HG03066 (cell line): Measurements from ENCODE around the gene PDLIM5.

Source experiments
- ATAC-seq: cut with Tn5 transposase; IDR thresholded peaks from one replicate; pipeline ENCODE4 v1.9.1; 2021; ENCODE audit warnings: low read depth; ENCODE audit not compliant: unreplicated experiment

The PDLIM5 gene

DNA sequence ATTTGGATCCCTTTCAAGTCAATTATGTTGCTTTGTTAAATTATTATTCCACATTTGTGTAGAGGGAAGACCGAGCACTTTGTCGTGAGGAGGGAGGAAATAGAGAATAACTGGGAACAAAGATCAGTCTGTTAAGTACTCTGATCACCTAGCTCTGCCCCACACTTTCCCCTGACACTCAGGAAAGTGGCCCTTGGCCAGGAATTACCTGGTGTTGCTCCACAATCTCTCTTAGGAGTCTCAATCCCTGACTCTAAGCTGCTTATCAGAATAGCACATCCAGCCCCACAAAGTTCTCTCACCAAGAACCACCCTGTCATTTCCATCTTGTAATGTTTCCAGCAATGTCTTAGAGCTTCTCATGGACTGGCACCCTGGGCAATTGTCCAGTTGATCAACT is 222.2 kb downstream of the PDLIM5 start:
- ATAC-seq: no peak

- ATAC-seq: no peak
Observed at GRCh38 chr4:94676970-94677369, 225.2 kb downstream of the PDLIM5 start.

DNA sequence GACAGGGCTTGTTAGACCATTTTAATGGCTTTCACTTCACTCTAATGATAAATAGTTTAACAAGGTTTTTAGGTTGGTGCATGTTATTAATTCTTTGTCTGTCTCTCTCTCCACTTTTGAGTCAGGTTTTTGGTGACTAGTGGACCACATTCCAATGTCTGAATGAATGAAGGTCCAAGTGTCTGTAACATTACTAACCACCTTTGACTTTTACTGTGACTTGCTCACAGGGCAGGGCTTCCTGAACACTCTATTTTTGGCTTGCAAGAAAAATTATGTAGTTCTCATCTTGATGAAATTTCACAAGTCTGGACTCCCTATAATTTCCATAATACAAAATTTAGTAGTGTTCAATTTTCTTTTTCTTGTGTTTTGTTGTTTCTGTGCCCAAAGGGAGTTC is 227.2 kb downstream of the PDLIM5 start:
- no peak for ATAC-seq

- no peak for ATAC-seq
Observed at GRCh38 chr4:94680176-94680862, 228.6 kb downstream of the PDLIM5 start.

DNA sequence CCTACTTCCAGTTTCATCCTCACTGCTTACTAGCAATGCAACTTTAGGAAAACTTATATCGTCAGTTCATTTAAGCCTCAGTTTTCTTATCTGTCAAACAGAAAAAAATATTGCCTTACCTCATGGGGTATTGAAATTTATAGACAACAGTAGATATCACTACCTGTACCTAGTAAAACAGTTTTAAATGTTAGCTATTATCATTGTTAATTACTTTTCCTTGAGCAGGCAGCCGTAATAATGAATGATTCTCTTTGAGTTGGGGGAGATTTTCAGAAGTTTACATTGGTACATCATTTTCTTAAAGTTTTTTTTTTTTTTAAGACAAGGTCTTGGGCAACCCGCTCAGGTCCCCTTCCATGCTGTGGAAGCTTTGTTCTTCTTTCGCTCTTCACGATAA is 234.3 kb downstream of the PDLIM5 start:
- no peak for ATAC-seq

GRCh38 chr4:94689155-94689860 is 237.6 kb downstream of the PDLIM5 start:
- ATAC-seq: no peak

DNA sequence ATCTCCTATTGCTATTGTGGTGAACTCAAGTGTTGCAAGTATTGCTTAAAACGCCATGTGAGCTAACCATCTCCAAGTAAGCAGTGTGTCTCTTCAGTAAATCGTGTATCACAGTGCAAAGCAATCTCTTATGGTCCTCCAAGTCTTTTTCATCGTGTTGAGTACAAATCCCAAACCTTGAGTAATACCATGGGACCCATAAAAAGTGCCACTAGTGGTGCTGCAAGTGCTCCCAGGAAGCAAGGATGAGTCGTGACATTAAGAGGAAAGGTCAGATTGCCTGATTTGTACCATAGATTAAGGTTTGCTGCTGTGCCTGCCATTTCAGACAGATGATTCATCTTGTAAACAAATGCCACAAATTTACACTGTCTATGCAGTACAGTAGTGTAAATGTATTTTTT is 239.1 kb downstream of the PDLIM5 start:
- ATAC-seq: no peak

GRCh38 chr4:94691552-94691951 is 239.8 kb downstream of the PDLIM5 start:
- ATAC-seq: no peak

DNA sequence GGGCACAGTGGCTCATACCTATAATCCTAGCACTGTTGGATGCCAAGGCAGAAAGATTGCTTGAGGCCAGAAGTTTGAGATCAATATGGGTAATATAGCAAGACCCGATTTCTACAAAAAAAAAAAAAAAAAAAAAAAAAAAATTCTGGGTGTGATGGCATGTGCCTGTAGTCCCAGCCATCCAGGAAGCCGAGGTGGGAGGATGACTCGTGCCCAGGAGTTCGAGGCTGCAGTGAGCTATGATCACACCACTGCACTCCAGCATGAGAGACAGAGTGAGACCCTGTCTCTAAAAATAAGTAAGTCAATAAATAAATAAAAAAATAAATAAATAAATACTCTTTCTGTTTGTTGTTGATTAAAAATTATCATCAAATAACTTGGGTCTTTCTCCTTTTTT is 243.6 kb downstream of the PDLIM5 start:
- no peak for ATAC-seq

DNA sequence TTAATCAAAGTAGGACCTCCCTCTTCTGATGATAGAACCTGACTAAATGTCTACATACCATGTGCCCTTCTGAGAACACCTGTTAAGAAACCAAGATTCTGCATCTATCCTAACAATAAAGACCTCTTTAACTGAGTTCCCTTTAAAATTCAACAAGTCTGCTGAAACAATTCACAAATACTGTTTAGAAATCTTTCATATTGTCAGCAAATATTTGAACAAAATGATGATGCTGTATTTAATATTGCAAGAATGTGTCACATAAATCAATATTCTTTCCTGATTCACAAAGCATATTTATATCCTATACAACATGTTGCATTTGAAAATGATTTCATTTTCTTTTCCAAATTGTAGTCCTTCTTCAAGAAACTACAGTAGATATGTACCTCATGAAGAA is 246.4 kb downstream of the PDLIM5 start:
- no peak for ATAC-seq

GRCh38 chr4:94700298-94700697 is 248.6 kb downstream of the PDLIM5 start:
- ATAC-seq: no peak

DNA sequence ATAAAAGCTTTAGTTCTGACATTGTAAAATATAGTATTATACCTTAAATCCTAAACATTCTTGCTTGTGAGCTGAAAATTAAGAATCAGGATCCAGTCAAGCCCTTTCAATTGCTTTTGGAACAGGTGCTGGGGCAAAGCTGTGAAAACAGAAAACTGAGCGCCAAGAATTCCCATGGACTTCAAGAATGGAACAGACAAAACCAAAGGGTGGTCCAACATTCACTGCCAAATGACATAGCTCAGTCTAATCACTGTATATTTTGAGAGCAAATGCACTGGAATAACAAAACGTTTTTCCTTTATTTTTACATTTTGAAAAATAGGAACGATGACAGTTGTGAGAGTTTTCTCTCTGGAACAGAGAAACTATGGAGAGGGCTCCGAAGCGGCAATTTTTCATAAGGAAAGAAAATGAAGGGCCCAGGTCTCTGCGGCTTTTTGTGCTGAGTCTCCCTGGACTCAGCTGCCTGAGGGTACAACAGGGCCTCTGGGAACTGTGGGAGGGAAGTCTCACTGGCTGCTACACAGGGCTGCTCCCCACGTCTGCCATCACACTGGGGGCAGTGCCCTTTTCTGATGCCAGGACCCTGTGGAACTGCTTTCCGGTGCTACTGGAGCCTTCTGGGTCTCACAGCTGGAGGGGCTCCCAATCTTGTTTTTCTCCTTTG is 250.0 kb downstream of the PDLIM5 start:
- ATAC-seq: no peak

DNA sequence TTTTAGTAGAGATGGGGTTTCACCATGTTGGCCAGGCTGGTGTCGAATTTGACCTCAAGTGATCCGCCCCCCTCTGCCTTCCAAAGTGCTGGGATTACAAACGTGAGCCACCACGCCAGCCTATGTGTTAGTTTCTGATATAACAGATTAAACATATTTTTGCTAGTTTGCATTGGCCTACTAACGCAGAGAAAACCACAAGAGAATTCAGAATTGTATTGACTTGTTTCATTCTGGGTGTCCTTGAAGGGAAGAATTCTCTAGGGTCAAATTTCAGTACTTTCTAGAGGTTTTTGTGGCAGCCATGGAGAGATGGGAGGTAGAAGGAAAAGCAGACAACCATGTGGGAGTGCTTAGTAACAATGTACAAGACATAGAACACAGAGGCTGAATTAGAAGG is 259.9 kb downstream of the PDLIM5 start:
- ATAC-seq: no peak

DNA sequence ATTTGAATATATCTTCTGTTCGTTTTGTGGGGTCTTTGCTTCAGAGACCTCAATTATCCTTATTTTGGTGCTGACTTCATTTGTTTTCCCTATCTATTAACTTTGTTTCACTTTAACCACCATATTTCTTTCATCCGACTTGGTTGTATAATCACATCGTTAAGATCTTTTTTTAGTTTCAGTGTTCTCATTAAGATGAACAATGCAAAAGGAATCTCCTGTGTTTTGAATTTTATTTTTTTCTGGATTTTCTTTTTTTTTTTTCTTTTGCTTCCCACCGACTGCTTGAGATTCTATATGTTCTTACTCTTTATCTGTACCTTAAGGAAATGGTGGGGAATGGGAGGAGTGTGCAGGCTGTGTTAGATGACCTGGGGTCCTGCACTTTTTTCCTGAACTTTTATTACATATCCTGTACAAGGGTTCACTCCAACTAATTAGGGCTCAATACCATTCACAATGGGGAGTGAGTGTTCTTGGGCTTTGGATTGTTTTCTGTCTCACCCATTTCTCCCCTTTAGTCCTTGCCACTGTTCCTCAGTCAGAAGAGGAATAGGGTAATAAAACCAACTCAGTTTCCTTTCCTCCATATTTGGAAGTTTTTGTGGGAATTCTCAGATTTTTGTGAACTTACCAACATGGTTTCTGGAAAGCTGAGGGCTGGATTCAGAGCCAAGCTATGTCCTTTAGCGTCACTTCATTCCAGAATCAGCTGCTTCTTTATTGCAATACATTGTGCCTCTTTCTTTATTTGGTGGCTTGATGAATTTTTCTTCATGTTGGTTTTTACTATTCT is 262.8 kb downstream of the PDLIM5 start:
- ATAC-seq: no peak

DNA sequence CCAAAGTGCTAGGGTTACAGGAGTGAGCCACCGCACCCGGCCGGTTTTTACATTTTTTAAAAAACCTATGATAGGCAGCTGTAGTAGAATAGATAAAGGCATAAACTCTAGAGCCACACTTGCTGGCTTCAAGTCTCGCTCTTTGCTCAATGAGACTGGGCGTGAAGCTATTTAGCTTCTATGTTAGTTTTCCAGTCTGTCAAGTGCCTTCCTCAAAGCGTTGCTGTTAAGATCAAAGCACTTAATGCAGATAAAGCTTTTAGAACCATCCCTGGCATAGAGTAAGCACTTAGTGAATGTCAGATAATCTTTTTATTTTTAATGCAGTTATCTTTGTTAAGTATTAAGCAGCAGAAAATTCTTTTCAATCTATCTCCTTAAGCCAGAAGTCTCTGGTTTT is 264.0 kb downstream of the PDLIM5 start:
- no peak for ATAC-seq
